ENCODE results near the gene SHANK1.

DNA sequence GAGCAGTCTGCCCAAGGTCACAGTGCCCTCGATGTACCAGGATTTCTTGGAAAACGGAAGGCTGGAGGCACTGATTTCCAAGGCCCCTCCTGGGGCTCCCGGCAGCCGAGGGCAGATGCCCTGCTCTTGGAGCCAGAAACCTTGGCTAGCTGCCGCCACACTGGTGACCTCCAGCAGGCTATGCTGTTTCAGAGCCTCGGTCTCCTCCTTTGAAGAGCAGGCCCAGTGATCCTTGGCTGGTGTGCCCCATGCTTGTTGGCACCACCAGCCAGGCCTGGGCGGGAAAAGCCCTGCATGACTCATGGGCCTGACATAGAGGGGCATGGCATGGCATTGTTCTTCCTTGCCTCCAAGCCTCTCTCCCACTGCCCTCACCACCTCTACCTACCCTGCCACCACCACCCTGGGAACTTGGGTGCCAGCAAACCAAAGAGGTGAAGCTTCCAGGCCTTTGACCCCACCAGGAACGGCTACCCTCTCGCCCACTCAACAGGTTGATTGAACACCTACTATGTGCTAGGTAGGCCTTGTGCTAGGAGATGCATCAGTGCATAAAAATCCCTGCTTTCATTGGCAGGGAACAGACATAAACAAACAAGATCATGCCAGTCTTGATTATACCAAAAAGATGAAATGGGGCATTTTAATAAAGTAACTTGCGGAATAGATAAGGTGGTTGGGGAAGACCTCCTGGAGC, 2.0 kb upstream of the SHANK1 start:
- TF ChIP-seq, protein P1, sequence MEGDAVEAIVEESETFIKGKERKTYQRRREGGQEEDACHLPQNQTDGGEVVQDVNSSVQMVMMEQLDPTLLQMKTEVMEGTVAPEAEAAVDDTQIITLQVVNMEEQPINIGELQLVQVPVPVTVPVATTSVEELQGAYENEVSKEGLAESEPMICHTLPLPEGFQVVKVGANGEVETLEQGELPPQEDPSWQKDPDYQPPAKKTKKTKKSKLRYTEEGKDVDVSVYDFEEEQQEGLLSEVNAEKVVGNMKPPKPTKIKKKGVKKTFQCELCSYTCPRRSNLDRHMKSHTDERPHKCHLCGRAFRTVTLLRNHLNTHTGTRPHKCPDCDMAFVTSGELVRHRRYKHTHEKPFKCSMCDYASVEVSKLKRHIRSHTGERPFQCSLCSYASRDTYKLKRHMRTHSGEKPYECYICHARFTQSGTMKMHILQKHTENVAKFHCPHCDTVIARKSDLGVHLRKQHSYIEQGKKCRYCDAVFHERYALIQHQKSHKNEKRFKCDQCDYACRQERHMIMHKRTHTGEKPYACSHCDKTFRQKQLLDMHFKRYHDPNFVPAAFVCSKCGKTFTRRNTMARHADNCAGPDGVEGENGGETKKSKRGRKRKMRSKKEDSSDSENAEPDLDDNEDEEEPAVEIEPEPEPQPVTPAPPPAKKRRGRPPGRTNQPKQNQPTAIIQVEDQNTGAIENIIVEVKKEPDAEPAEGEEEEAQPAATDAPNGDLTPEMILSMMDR (IDR thresholded peaks at IDR 0.05; ENCODE audit: insufficient read depth, low read length, poor library complexity, severe bottlenecking) = no peak
- TF ChIP-seq EZH2phosphoT487 (conservative IDR thresholded peaks at IDR 0.05; ENCODE audit: low read length) = no peak

Data from SU-DHL-6 (cell line).